ENCODE measurements around the gene ZHX3. TPM values are rescaled to one million over a fixed set of nuclear protein-coding genes. Genes with fewer than 3 reads are reported as not detected.

Gene ZHX3
- total and polyA plus RNA-seq, 2 of the 13 experiments (the other 11 are each of a cell fraction or from before 2014, with no cell fraction given), result 8.4 to 11.7 TPM

GRCh38 chr20:41334036-41334435, 16.5 kb upstream of the ZHX3 start:
- in situ Hi-C loops (cut with HindIII; ENCODE audit: extremely low pct_ligation_motif_present, low pct_unique_long_range_greater_than_20kb) (loop anchor here (10.0 kb wide), 2 partner anchors 89 to 199 kb away; partner anchors contain the start of gene PLCG1), intact Hi-C loops (cut with micrococcal nuclease; ENCODE audit: unreplicated experiment) (no loop called here)
- H3K4me2 ChIP-seq (ENCODE audit: low read depth, low read length), result no peak overlapping the region
- FAIRE-seq (peak; percentile 15), ATAC-seq (no peak), DNase-seq (ENCODE audit: low spot score) (no peak)
- H4K20me1 ChIP-seq (ENCODE audit: insufficient read depth, low read length), result no peaks in the 10 kb centered on the region
- TF ChIP-seq FOXM1 (CRISPR knock-in tag; IDR thresholded peaks at IDR 0.05) (no peak), ZNF790 (CRISPR knock-in tag; IDR thresholded peaks at IDR 0.05; ENCODE audit: borderline replicate concordance) (0 out of 2 replicates have a peak, but pooled peaks have one; percentile 40), ELF4 (CRISPR knock-in tag; IDR thresholded peaks at IDR 0.05; ENCODE audit: borderline replicate concordance) (no peak), ZNF562 (CRISPR knock-in tag; IDR thresholded peaks at IDR 0.05; ENCODE audit: borderline replicate concordance) (no peak)
- TF ChIP-seq, protein P1, sequence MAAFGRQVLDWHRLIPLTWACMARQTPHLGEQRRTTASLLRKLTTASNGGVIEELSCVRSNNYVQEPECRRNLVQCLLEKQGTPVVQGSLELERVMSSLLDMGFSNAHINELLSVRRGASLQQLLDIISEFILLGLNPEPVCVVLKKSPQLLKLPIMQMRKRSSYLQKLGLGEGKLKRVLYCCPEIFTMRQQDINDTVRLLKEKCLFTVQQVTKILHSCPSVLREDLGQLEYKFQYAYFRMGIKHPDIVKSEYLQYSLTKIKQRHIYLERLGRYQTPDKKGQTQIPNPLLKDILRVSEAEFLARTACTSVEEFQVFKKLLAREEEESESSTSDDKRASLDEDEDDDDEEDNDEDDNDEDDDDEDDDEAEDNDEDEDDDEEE (CRISPR knock-in tag; IDR thresholded peaks at IDR 0.05), result 0 out of 2 replicates have a peak, but pooled peaks have one; percentile 27
- peaks cover 7 to 43% of the 10 kb centered on the region in 2 experiments for H3K27me3 ChIP-seq (ENCODE audit: control insufficient read depth in 1 of 2, insufficient read depth in 2 of 2, low read length in 2 of 2)
- 57% methylated on average over 2 of the region's 2 CpGs for WGBS (ENCODE audit: low lambda C conversion rate)
- CTCF ChIA-PET (ENCODE audit: low intra/inter-chr PET ratio, low total read pairs), result no interaction called here
- no peaks in the 10 kb centered on the region for H3K36me3 ChIP-seq (replicated peaks in 1 of 2; ENCODE audit: control insufficient read depth in 1 of 2, insufficient read depth in 2 of 2, low read length in 2 of 2)
- H3K4me3 ChIP-seq (replicated peaks in 1 of 3; ENCODE audit: insufficient read depth in 1 of 3, low read depth in 2 of 3, low read length in 3 of 3), result no peak overlapping the region
- no peak overlapping the region for H2AFZ ChIP-seq (ENCODE audit: low read length)
- H3K9ac ChIP-seq (ENCODE audit: insufficient read depth, low read depth, low read length), result no peak overlapping the region
- no TSS peak for BruUV-seq (replicated peaks)
- no peak overlapping the region for H3K27ac ChIP-seq (ENCODE audit: extremely low read length, insufficient read depth, low read length)
- peaks cover 14% of the 10 kb centered on the region for H3K4me1 ChIP-seq (ENCODE audit: insufficient read depth, low read length)
- H3K9me3 ChIP-seq (ENCODE audit: low read length), result no peaks in the 10 kb centered on the region
- H3K79me2 ChIP-seq (ENCODE audit: insufficient read depth, low read length), result no peaks in the 10 kb centered on the region
- POLR2A ChIA-PET, result no interaction called here

DNA sequence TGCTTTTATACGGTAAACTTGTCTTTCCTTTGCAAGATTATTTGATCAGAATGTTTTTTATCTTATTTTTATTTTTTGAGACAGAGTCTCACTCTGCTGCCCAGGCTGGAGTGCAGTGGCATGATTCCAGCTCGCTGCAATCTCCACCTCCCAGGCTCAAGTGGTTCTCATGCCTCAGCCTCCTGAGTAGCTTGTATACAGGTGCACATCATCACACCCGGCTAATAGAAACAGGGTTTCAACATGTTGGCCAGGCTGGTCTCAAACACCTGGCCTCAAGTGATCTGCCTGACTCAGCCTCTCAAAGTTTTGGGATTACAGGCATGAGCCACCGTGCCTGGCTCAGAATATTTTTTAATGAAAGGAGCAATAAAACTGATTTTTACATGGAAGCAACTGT, 14.2 kb upstream of the ZHX3 start:
- DNase-seq (ENCODE audit: low spot score) (no peak), FAIRE-seq (no peak), ATAC-seq (no peak)
- in situ Hi-C loops (cut with HindIII; ENCODE audit: extremely low pct_ligation_motif_present, low pct_unique_long_range_greater_than_20kb), result loop anchor here (10.0 kb wide), 2 partner anchors 87 to 197 kb away; partner anchors contain the start of gene PLCG1
- no peak overlapping the region for H3K4me3 ChIP-seq (replicated peaks in 1 of 3; ENCODE audit: insufficient read depth in 1 of 3, low read depth in 2 of 3, low read length in 3 of 3)
- no peaks in the 10 kb centered on the region for H4K20me1 ChIP-seq (ENCODE audit: insufficient read depth, low read length)
- no TSS peak for BruUV-seq (replicated peaks)
- H3K4me2 ChIP-seq (ENCODE audit: low read depth, low read length), result no peak overlapping the region
- CTCF ChIA-PET (ENCODE audit: low intra/inter-chr PET ratio, low total read pairs), result no interaction called here
- 30% methylated on average over 4 of the region's 4 CpGs for WGBS (ENCODE audit: low lambda C conversion rate)
- H3K9ac ChIP-seq (ENCODE audit: insufficient read depth, low read depth, low read length), result no peak overlapping the region
- no peaks in the 10 kb centered on the region for H3K36me3 ChIP-seq (replicated peaks in 1 of 2; ENCODE audit: control insufficient read depth in 1 of 2, insufficient read depth in 2 of 2, low read length in 2 of 2)
- intact Hi-C loops (cut with micrococcal nuclease; ENCODE audit: unreplicated experiment), result no loop called here
- peaks cover 7 to 42% of the 10 kb centered on the region in 2 experiments for H3K27me3 ChIP-seq (ENCODE audit: control insufficient read depth in 1 of 2, insufficient read depth in 2 of 2, low read length in 2 of 2)
- H3K27ac ChIP-seq (ENCODE audit: extremely low read length, insufficient read depth, low read length), result no peak overlapping the region
- H3K79me2 ChIP-seq (ENCODE audit: insufficient read depth, low read length), result no peaks in the 10 kb centered on the region
- TF ChIP-seq ZNF747 (CRISPR knock-in tag; IDR thresholded peaks at IDR 0.05; ENCODE audit: borderline replicate concordance), result no peak
- no peak for TF ChIP-seq ZNF597 (CRISPR knock-in tag; IDR thresholded peaks at IDR 0.05)
- no peak for TF ChIP-seq ZFP41 (CRISPR knock-in tag; IDR thresholded peaks at IDR 0.05; ENCODE audit: borderline replicate concordance)
- TF ChIP-seq ZMYM4 (CRISPR knock-in tag; IDR thresholded peaks at IDR 0.05), result no peak
- no peak for TF ChIP-seq CBFB (CRISPR knock-in tag; IDR thresholded peaks at IDR 0.05)
- no peak for TF ChIP-seq GMEB1 (CRISPR knock-in tag; IDR thresholded peaks at IDR 0.05; ENCODE audit: borderline replicate concordance)
- TF ChIP-seq ZNF501 (CRISPR knock-in tag; IDR thresholded peaks at IDR 0.05), result no peak
- POLR2A ChIA-PET, result interaction anchor here (1.3 kb wide), 1 partner anchor 8 kb away, joined by 3 read pairs; no protein-coding TSS in a partner anchor
- no peaks in the 10 kb centered on the region for H3K9me3 ChIP-seq (ENCODE audit: low read length)
- H2AFZ ChIP-seq (ENCODE audit: low read length), result no peak overlapping the region
- H3K4me1 ChIP-seq (ENCODE audit: insufficient read depth, low read length), result peaks cover 19% of the 10 kb centered on the region
